ENCODE measurements around the gene PRKCB.

PRKCB gene

DNA sequence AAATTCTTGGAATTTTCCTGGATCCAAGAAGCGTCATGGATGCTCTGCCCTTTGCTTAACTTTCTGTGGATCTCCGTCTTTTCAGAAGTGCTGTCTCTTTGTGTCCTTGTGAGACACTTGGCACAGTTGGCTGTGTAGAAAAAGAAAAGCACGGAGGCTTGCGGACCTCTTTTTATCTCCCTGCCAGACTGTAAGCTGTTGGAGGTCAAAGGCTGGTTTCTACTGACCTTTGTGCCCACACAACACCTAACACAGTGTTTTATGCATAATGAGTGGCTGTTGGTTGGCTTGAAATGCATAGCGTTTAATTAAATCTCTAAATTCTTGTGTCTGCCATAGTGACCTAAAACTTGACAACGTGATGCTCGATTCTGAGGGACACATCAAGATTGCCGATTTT lies 344.7 kb downstream of the PRKCB start:
- Histone ChIP-seq H3K36me3 (ENCODE audit: low read length) (no peaks in the 10 kb centered on the region), H3K9me3 (ENCODE audit: insufficient read depth, low read length) (no peaks in the 10 kb centered on the region), H3K4me2 (ENCODE audit: low read depth, low read length, poor library complexity, severe bottlenecking) (no peak overlapping the region), H3K27me3 (ENCODE audit: low read length) (no peaks in the 10 kb centered on the region), H3K4me3 (ENCODE audit: insufficient read depth, low read length, poor library complexity, severe bottlenecking) (no peak overlapping the region), H3K79me2 (ENCODE audit: insufficient read depth, low read length) (no peaks in the 10 kb centered on the region), H3K9ac (ENCODE audit: low read length) (no peak overlapping the region), H3F3A (ENCODE audit: insufficient read depth) (no peaks in the 10 kb centered on the region), H2AFZ (ENCODE audit: low read depth, low read length, severe bottlenecking) (no peak overlapping the region), H4K20me1 (ENCODE audit: low read depth, low read length) (no peaks in the 10 kb centered on the region), H3K9me2 (replicated peaks; ENCODE audit: insufficient read depth, low read length) (no peaks in the 10 kb centered on the region), H3K27ac (ENCODE audit: low read depth, low read length) (no peak overlapping the region)
- TF ChIP-seq, protein P1, sequence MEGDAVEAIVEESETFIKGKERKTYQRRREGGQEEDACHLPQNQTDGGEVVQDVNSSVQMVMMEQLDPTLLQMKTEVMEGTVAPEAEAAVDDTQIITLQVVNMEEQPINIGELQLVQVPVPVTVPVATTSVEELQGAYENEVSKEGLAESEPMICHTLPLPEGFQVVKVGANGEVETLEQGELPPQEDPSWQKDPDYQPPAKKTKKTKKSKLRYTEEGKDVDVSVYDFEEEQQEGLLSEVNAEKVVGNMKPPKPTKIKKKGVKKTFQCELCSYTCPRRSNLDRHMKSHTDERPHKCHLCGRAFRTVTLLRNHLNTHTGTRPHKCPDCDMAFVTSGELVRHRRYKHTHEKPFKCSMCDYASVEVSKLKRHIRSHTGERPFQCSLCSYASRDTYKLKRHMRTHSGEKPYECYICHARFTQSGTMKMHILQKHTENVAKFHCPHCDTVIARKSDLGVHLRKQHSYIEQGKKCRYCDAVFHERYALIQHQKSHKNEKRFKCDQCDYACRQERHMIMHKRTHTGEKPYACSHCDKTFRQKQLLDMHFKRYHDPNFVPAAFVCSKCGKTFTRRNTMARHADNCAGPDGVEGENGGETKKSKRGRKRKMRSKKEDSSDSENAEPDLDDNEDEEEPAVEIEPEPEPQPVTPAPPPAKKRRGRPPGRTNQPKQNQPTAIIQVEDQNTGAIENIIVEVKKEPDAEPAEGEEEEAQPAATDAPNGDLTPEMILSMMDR (IDR thresholded peaks at IDR 0.05; ENCODE audit: insufficient read depth, low read length, poor library complexity, severe bottlenecking), result no peak
- no peak for TF ChIP-seq EZH2phosphoT487 (conservative IDR thresholded peaks at IDR 0.05; ENCODE audit: low read length)

GRCh38 chr16:24188021-24188542 lies 352.3 kb downstream of the PRKCB start:
- Histone ChIP-seq H3K9me2 (replicated peaks; ENCODE audit: insufficient read depth, low read length) (no peaks in the 10 kb centered on the region), H3K27ac (ENCODE audit: low read depth, low read length) (no peak overlapping the region), H3F3A (ENCODE audit: insufficient read depth) (no peaks in the 10 kb centered on the region), H3K9ac (ENCODE audit: low read length) (no peak overlapping the region), H2AFZ (ENCODE audit: low read depth, low read length, severe bottlenecking) (no peak overlapping the region), H3K27me3 (ENCODE audit: low read length) (no peaks in the 10 kb centered on the region), H3K9me3 (ENCODE audit: insufficient read depth, low read length) (no peaks in the 10 kb centered on the region), H3K4me3 (ENCODE audit: insufficient read depth, low read length, poor library complexity, severe bottlenecking) (no peak overlapping the region), H3K4me2 (ENCODE audit: low read depth, low read length, poor library complexity, severe bottlenecking) (no peak overlapping the region), H3K79me2 (ENCODE audit: insufficient read depth, low read length) (no peaks in the 10 kb centered on the region), H3K36me3 (ENCODE audit: low read length) (no peaks in the 10 kb centered on the region), H4K20me1 (ENCODE audit: low read depth, low read length) (no peaks in the 10 kb centered on the region)
- TF ChIP-seq, protein P1 (IDR thresholded peaks at IDR 0.05; ENCODE audit: insufficient read depth, low read length, poor library complexity, severe bottlenecking), result no peak
- no peak for TF ChIP-seq EZH2phosphoT487 (conservative IDR thresholded peaks at IDR 0.05; ENCODE audit: low read length)

DNA sequence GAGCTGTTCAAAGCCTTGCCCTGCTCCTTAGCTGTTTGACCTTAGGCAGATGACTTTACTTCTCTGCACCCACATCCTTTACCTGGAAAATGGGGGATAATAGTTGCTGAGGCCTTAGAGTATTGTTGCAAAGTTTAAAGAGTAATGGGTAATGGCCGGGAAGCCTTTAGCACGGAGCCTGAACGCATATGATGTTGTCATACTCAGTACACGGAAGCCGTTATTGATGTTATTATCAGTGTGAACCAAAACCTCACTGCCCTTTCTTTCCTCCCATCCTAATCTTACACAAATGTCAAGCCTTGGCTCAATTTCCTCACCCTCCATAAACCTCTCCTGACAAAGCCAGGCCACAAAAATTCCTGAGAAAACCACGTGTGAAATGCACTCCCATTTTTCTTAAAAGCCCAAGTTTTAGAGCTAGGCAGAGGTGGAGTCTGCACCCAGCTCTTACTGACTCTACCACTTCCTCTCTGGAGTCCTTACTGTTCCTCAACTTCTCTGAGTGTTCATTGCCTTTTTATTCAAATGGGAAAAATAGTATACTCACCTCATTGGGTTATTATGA lies 353.1 kb downstream of the PRKCB start:
- Histone ChIP-seq H3F3A (ENCODE audit: insufficient read depth) (no peaks in the 10 kb centered on the region), H3K27ac (ENCODE audit: low read depth, low read length) (no peak overlapping the region), H4K20me1 (ENCODE audit: low read depth, low read length) (no peaks in the 10 kb centered on the region), H3K27me3 (ENCODE audit: low read length) (no peaks in the 10 kb centered on the region), H3K36me3 (ENCODE audit: low read length) (no peaks in the 10 kb centered on the region), H3K9me2 (replicated peaks; ENCODE audit: insufficient read depth, low read length) (no peaks in the 10 kb centered on the region), H3K4me3 (ENCODE audit: insufficient read depth, low read length, poor library complexity, severe bottlenecking) (no peak overlapping the region), H3K79me2 (ENCODE audit: insufficient read depth, low read length) (no peaks in the 10 kb centered on the region), H3K9me3 (ENCODE audit: insufficient read depth, low read length) (no peaks in the 10 kb centered on the region), H3K4me2 (ENCODE audit: low read depth, low read length, poor library complexity, severe bottlenecking) (no peak overlapping the region), H2AFZ (ENCODE audit: low read depth, low read length, severe bottlenecking) (no peak overlapping the region), H3K9ac (ENCODE audit: low read length) (no peak overlapping the region)
- no peak for TF ChIP-seq EZH2phosphoT487 (conservative IDR thresholded peaks at IDR 0.05; ENCODE audit: low read length)
- TF ChIP-seq, protein P1 (IDR thresholded peaks at IDR 0.05; ENCODE audit: insufficient read depth, low read length, poor library complexity, severe bottlenecking), result no peak

Data from SU-DHL-6 (cell line).